NCI-H748 (cell line): ENCODE measurements around the gene PRC1.
"Not testable (repeated sequence)": the region's sequence is repeated elsewhere in the genome, so short reads cannot be mapped to it uniquely, and the experiment has no call there.

Source experiments
- DNase-seq: peaks from one replicate; lab custom pipeline; 2025; ENCODE audit not compliant: unreplicated experiment; lab: John Stamatoyannopoulos, UW

PRC1 gene

GRCh38 chr15:90994417-90995311 lies at the start of gene PRC1:
Gene PRC1 (minus strand): TSS chr15:90994535. CDS start chr15:90994417, 118 bp downstream.
- DNase-seq = peak; percentile 97

GRCh38 chr15:91043202-91043874 lies 49.0 kb upstream of the PRC1 start:
- no peak for DNase-seq

- DNase-seq = no peak
Observed at GRCh38 chr15:91040856-91041255, 46.5 kb upstream of the PRC1 start.

GRCh38 chr15:91039996-91040395 lies 45.7 kb upstream of the PRC1 start:
- DNase-seq = no peak

DNA sequence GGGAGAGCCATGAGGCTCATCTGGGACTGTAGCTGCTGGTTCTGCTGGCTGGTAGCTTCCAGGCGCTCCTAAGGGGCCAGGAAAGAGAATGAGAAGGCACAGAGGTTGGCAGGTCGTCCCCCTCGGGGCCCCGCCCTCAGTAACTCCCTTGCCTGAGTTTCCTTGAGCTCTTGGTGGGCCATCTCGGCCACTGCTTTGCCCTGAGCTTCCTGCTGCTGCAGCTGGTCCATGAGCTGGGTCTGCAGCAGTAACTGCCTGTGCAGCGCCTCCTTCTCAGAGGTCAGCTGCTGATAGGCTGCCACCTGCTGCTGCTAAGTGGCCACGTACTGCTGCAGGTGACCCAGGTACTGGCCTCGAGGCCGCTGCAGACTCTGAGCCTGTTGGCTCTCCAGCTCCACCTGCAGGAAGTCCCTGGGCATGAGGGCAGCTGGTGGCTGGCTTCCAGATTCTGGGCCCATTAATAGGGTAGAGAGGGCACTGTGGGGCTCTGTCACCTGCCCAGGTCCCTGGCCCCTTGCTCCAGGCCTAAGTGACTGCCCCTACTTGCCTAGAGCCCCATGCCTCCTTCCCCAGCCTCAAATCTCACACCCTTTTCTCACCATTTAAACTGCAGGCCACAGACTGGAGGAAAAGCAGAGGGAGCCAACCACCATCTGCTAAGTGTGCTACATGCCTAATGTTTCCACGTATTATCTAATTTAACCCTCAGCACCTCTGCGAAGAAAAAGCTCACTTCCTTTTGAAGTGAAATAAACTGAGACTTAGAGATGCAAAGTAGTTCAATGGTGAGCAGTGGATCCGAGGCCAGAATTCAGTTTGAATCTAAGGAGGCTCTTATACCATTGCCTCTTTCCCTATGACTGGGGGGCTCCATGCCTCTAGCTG lies 38.8 kb upstream of the PRC1 start:
- peak; percentile 85 for DNase-seq

GRCh38 chr15:91031796-91032195 lies 37.5 kb upstream of the PRC1 start:
- DNase-seq = no peak

GRCh38 chr15:91027677-91028076 lies 33.3 kb upstream of the PRC1 start:
- no peak for DNase-seq

DNA sequence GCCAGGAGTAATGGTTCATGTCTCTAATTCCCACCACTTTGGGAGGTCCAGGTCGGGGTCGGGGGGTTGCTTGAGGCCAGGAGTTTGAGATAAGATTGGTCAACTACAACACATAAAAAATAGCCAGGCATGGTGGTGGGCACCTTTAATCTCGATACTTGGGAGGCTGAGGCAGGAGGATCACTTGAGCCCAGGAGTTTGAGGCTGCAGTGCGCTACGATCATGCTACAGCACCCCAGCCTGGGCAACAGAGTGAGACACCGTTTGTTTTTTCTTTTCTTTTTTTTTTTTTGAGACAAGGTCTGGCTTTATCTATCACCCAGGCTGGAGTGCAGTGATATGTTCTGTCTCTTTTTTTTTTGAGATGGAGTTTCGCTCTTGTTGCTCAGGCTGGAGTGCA lies 29.4 kb upstream of the PRC1 start:
- DNase-seq = no peak

DNA sequence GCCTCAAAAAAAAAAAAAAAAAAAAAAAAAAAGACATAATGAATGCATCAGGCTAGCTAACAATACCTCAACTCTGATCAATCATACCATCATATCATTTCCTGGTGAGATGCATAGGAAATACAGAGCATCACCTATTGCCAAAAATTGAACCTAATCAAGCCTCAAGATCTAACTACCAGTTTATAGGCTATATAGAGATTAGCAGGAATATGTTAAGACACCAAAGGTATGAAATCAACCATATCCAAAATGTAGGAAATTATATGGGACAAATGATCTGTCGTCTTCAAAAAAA lies 28.4 kb upstream of the PRC1 start:
- no peak for DNase-seq

DNA sequence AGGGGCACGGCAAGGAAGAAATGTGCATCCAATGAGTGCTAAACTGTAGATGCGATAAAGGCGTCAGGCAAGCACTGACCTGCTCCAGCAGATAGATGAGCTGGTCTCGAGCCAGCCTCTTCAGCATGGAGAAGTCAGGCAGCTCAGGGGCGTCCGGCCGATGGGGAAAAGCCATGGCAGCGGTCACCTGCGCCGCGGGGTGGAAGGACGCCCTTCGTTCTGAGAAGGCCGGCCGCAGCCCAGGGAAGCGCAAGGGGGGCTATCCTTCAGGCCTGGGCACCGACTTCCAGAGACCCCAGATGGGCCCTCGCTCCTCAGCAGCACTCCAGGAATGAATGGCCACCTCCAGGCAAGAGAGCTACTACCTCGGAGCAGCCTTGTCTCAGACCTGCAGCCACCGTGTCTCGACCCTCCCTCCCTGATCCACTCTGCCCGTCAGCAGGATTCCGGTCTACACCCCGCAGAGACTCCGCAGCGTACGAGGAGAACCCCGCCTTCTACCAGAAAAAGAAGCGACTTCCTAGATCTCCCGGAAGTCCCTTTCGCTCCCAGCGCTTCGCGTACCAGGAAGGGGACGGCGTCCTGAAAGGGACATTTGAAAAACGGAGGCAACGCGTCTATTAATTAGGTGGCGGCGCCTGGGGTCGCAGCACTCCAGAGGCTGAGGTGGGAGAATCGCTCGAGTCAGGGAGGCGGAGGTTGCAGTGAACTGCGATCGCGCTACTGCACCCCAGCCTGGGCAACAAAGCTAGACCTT lies 27.9 kb upstream of the PRC1 start, which contains the start of gene VPS33B:
VPS33B (minus strand) TSS at position 520 of the 757 bp plus-strand sequence; CDS start at position 175, 345 bp downstream.
- DNase-seq = peak; percentile 93

GRCh38 chr15:91021516-91022074 lies 27.3 kb upstream of the PRC1 start:
- DNase-seq = peak; percentile 49

- DNase-seq = no peak
Observed at GRCh38 chr15:91018158-91018557, 23.8 kb upstream of the PRC1 start.

- no peak for DNase-seq
Observed at GRCh38 chr15:91017716-91018115, 23.4 kb upstream of the PRC1 start.

DNA sequence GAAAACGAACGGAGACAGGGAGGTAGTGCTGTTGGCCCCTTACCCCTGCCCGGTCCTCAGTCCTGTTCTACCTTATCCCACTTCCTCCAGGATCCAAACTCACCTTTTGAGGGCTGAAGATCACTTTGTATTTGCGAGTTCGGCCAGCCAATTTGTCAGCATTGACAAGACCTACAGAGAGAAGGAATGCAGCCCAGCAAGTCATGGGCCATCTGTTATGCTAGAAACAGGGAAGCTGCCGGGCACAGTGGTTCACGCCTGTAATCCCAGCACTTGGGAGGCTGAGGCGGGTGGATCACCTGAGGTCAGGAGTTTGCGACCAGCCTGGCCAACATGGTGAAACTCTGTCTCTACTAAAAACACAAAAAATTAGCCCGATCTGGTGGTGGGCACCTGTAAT lies 19.4 kb upstream of the PRC1 start:
- not testable (repeated sequence) for DNase-seq

DNA sequence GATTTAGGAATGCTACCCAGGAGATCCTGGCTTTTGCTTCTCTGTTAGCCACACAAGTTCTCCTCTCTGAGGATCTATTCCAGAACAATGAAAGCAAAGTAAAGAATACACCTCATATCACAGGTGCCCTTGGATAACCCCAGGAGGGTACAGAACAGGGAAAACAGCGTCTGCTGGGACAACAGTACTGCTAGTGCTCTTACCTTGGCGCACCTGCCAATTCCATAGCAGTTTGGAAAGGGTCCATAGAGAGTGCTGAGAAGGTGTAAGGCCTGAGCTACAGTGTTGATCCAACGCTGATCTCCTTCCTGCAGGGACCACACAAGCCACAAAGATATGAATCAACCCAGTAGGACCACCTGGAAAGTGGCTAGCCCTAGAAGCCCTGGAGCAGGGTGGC lies 12.9 kb upstream of the PRC1 start:
- DNase-seq = no peak

DNA sequence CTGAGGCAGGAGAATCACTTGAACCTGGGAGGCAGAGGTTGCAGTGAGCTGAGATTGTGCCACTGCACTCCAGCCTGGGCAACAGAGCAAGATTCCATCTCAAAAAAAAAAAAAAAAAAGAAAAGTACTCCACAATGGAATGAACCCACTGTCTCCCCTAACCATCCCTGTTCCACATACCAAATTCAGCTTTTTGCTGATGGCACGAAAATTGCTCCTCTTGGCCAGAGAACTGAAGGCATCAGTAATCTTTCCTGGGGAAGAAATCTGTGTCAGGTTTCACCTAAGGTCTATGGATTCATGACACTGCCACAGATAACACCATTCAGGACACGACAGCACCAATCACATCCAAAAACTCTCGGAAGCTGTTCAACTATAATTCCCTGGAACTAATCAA lies 6.9 kb upstream of the PRC1 start:
- no peak for DNase-seq

- DNase-seq = no peak
Observed at GRCh38 chr15:90998737-90999136, 4.4 kb upstream of the PRC1 start.

- DNase-seq = peak; percentile 11
Observed at GRCh38 chr15:90994059-90994416, 297 bp downstream of the PRC1 start.

GRCh38 chr15:90991587-90992285 lies 2.6 kb downstream of the PRC1 start:
- no peak for DNase-seq

DNA sequence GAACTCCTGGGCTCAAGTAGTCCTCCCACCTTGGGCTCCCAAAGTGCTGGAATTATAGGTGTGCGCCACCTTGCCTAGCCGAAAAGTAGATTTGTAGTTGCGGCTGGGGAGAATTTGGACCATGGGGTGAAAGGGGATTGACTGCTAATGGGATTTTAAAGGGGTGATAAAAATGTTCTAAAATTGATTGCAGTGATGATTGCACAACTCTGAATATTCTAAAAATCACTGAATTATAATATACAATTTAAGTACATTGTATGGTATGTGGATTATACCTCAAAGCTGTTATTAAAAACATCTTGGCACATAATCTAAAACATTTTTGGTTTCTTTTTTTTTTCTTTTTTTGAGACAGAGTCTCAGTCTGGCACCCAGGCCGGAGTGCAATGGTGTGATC lies 3.9 kb downstream of the PRC1 start:
- no peak for DNase-seq
